Caco-2 (cell line): Measurements from ENCODE around the gene C5orf58. TPM values are rescaled to one million over a fixed set of nuclear protein-coding genes. Genes with fewer than 3 reads are reported as not detected.

ENCODE experiments used
- BruUV-seq: library from RNA; stranded (reverse); fragments of 400-500 nt; replicated peaks from 2 replicates; lab custom pipeline; 2021; lab: Mats Ljungman, UMichigan
- CTCF ChIA-PET: fragments of 300-600 bp; sonication (Branson Sonifier 250); formaldehyde crosslinking; loops from one replicate; lab custom pipeline; 2022; ENCODE audit warnings: antibody characterized with exemption; lab: Charles Lee
- POLR2A ChIA-PET: fragments of 300-600 bp; sonication (Branson Sonifier 250); formaldehyde crosslinking; loops from one replicate; lab custom pipeline; 2022; ENCODE audit warnings: antibody characterized with exemption; lab: Charles Lee
- DNase-seq, 2 experiments: peaks; one replicate each; pipeline versions ENCODE4 v3.0.0 to v3.0.0-alpha.2; 2020 to 2022
- H3K27me3 ChIP-seq: replicated peaks from 2 replicates; pipeline ENCODE4 v1.6.0; 2011; ENCODE audit warnings: low read length; ENCODE audit not compliant: control insufficient read depth, insufficient read depth
- H3K36me3 ChIP-seq: 2 replicates; pipeline ENCODE4 v1.5.1; 2011; ENCODE audit warnings: low read length; ENCODE audit not compliant: control insufficient read depth, insufficient read depth
- H3K4me1 ChIP-seq: fragments of 250-450 bp; sonication (Bioruptor Pico); 2 replicates; pipeline ENCODE4 v1.5.1; 2020; ENCODE audit warnings: mild to moderate bottlenecking
- H3K4me3 ChIP-seq: 2 replicates; pipeline ENCODE4 v1.5.1; 2011; ENCODE audit warnings: low read depth, mild to moderate bottlenecking, control low read depth, low read length
- H3K9me3 ChIP-seq: fragments of 250-450 bp; sonication (Bioruptor Pico); 2 replicates; pipeline ENCODE4 v1.5.1; 2020; ENCODE audit warnings: mild to moderate bottlenecking, moderate library complexity
- H3K27ac Mint-ChIP-seq: one replicate; pipeline ENCODE4 v1.8.0; 2022; ENCODE audit warnings: mixed read lengths; ENCODE audit not compliant: unreplicated experiment
- H3K27me3 Mint-ChIP-seq: one replicate; pipeline ENCODE4 v1.8.0; 2022; ENCODE audit warnings: mixed read lengths; ENCODE audit not compliant: insufficient read depth, unreplicated experiment
- H3K36me3 Mint-ChIP-seq: one replicate; pipeline ENCODE4 v1.8.0; 2022; ENCODE audit warnings: mild to moderate bottlenecking, mixed read lengths; ENCODE audit not compliant: insufficient read depth, unreplicated experiment
- H3K4me1 Mint-ChIP-seq: one replicate; pipeline ENCODE4 v1.8.0; 2022; ENCODE audit warnings: low read depth, mixed read lengths; ENCODE audit not compliant: unreplicated experiment
- H3K4me3 Mint-ChIP-seq: one replicate; pipeline ENCODE4 v1.8.0; 2022; ENCODE audit warnings: mild to moderate bottlenecking, moderate library complexity, mixed read lengths; ENCODE audit not compliant: unreplicated experiment
- H3K9me3 Mint-ChIP-seq: one replicate; pipeline ENCODE4 v1.8.0; 2022; ENCODE audit warnings: mixed read lengths; ENCODE audit not compliant: unreplicated experiment
- intact Hi-C: fragments of 100-400 bp; cut with micrococcal nuclease; formaldehyde crosslinking; loops from one replicate; pipeline ENCODE4 v1.10.0; 2022; ENCODE audit not compliant: unreplicated experiment
- total RNA-seq: library from RNA; stranded (reverse); gene quantifications from 2 replicates; pipeline ENCODE4 v1.2.3, GENCODE V29; 2022
- TF ChIP-seq, protein P1 (sequence below), 2 experiments: fragments of 200-600 bp in 1 of 2; IDR thresholded peaks; 1 replicate in 1 of 2; 2 replicates in 1 of 2; pipeline versions ENCODE4 v1.5.1 to v1.8.0; 2011 to 2022; ENCODE audit warnings: antibody characterized with exemption in 1 of 2, control low read depth in 1 of 2, inconsistent platforms in 1 of 2, low read depth in 1 of 2, low read length in 1 of 2, mild to moderate bottlenecking in 1 of 2, moderate library complexity in 1 of 2; ENCODE audit not compliant: insufficient read depth in 1 of 2, severe bottlenecking in 1 of 2, unreplicated experiment in 1 of 2

C5orf58 gene
- total RNA-seq, 1 experiment from 2014 or later = not detected

GRCh38 chr5:170186156-170186555, 46.6 kb upstream of the C5orf58 start:
- no peak for DNase-seq
- Histone ChIP-seq H3K4me3 (no peak overlapping the region), H3K9me3 (no peaks in the 10 kb centered on the region), H3K4me1 (no peaks in the 10 kb centered on the region), H3K27me3 (no peaks in the 10 kb centered on the region; the same call in 1 of the 2 replicates), H3K36me3 (no peaks in the 10 kb centered on the region)
- Mint-ChIP-seq H3K27ac (no peak overlapping the region), H3K27me3 (peaks cover 9% of the 10 kb centered on the region), H3K36me3 (no peaks in the 10 kb centered on the region), H3K4me3 (no peak overlapping the region), H3K4me1 (peaks cover 7% of the 10 kb centered on the region), H3K9me3 (no peaks in the 10 kb centered on the region)
- intact Hi-C loops = no loop called here
- POLR2A ChIA-PET = no interaction called here
- CTCF ChIA-PET = interaction anchor here (1.5 kb wide), 1 partner anchor 23 kb away, joined by 3 read pairs; no protein-coding TSS in a partner anchor
- BruUV-seq = no TSS peak
- TF ChIP-seq, protein P1, sequence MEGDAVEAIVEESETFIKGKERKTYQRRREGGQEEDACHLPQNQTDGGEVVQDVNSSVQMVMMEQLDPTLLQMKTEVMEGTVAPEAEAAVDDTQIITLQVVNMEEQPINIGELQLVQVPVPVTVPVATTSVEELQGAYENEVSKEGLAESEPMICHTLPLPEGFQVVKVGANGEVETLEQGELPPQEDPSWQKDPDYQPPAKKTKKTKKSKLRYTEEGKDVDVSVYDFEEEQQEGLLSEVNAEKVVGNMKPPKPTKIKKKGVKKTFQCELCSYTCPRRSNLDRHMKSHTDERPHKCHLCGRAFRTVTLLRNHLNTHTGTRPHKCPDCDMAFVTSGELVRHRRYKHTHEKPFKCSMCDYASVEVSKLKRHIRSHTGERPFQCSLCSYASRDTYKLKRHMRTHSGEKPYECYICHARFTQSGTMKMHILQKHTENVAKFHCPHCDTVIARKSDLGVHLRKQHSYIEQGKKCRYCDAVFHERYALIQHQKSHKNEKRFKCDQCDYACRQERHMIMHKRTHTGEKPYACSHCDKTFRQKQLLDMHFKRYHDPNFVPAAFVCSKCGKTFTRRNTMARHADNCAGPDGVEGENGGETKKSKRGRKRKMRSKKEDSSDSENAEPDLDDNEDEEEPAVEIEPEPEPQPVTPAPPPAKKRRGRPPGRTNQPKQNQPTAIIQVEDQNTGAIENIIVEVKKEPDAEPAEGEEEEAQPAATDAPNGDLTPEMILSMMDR (IDR thresholded peaks at IDR 0.05; ENCODE audit: insufficient read depth in 1 of 2, low read depth in 1 of 2, low read length in 1 of 2, severe bottlenecking in 1 of 2, unreplicated experiment in 1 of 2) = no peak

DNA sequence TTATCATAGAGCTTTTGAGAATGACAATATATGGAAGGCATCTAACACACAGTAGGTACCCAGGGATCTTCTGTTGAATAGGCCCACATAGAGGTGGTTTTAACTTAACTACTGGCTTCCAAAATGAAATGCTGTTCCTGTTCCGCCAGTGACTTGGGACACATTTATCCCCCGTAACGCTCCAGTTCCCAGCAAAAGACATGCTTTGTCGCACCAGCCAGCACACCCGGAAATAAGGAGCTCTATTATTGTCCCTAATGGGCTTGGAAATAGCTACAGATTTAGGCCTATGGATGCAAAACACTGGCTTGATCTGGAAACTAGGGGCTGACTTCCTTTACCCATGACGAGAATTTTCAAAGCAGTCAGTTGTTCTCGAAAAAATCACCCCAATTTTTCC, 45.9 kb upstream of the C5orf58 start:
- H3K27me3 Mint-ChIP-seq = peaks cover 9% of the 10 kb centered on the region
- intact Hi-C loops = no loop called here
- CTCF ChIA-PET = no interaction called here

GRCh38 chr5:170190436-170191134, 42.2 kb upstream of the C5orf58 start:
- no peak overlapping the region for H3K27ac Mint-ChIP-seq
- no TSS peak for BruUV-seq
- H3K4me1 Mint-ChIP-seq = no peaks in the 10 kb centered on the region
- H3K9me3 Mint-ChIP-seq = no peaks in the 10 kb centered on the region
- H3K36me3 Mint-ChIP-seq = no peaks in the 10 kb centered on the region
- H3K27me3 Mint-ChIP-seq = peaks cover 15% of the 10 kb centered on the region
- Histone ChIP-seq H3K36me3 (no peaks in the 10 kb centered on the region), H3K4me1 (no peaks in the 10 kb centered on the region), H3K4me3 (no peak overlapping the region), H3K9me3 (no peaks in the 10 kb centered on the region), H3K27me3 (no peaks in the 10 kb centered on the region; the same call in 1 of the 2 replicates)
- H3K4me3 Mint-ChIP-seq = no peak overlapping the region
- CTCF ChIA-PET = no interaction called here
- DNase-seq = no peak
- POLR2A ChIA-PET = no interaction called here
- intact Hi-C loops = no loop called here
- TF ChIP-seq, protein P1 (IDR thresholded peaks at IDR 0.05; ENCODE audit: insufficient read depth in 1 of 2, low read depth in 1 of 2, low read length in 1 of 2, severe bottlenecking in 1 of 2, unreplicated experiment in 1 of 2) = no peak

More for the DNA sequence above, 45.9 kb upstream of the C5orf58 start:
- Histone ChIP-seq H3K27me3 (no peaks in the 10 kb centered on the region; the same call in 1 of the 2 replicates), H3K4me3 (no peak overlapping the region), H3K9me3 (no peaks in the 10 kb centered on the region), H3K4me1 (no peaks in the 10 kb centered on the region), H3K36me3 (no peaks in the 10 kb centered on the region)
- Mint-ChIP-seq H3K27ac (no peak overlapping the region), H3K36me3 (no peaks in the 10 kb centered on the region), H3K4me3 (no peak overlapping the region), H3K4me1 (peaks cover 7% of the 10 kb centered on the region), H3K9me3 (no peaks in the 10 kb centered on the region)
- BruUV-seq = no TSS peak
- POLR2A ChIA-PET = no interaction called here
- no peak for DNase-seq
- TF ChIP-seq, protein P1 (IDR thresholded peaks at IDR 0.05; ENCODE audit: insufficient read depth in 1 of 2, low read depth in 1 of 2, low read length in 1 of 2, severe bottlenecking in 1 of 2, unreplicated experiment in 1 of 2) = no peak
